HEK293 (cell line): Measurements from ENCODE around the gene TSSK6.
A peak's percentile ranks its signal among the peaks of the same experiment; 100 is the strongest.

Experiments used
- CTCF ChIA-PET: fragments of 350-600 bp; formaldehyde crosslinking; extraction: SDS; loops from one replicate; lab custom pipeline; 2021; ENCODE audit warnings: antibody characterized with exemption; lab: Yijun Ruan, JAX
- POLR2A ChIA-PET: fragments of 300-600 bp; formaldehyde crosslinking; extraction: SDS; loops from one replicate; lab custom pipeline; 2020; ENCODE audit warnings: antibody characterized with exemption, inconsistent platforms; lab: Yijun Ruan, JAX
- H3K27ac ChIP-seq: fragments of 200-500 bp; sonication (Bioruptor generic); 2 replicates; pipeline ENCODE4 v1.5.1; 2014; ENCODE audit warnings: low read depth, low read length, control low read depth, inconsistent platforms; ENCODE audit errors: extremely low read depth
- H3K36me3 ChIP-seq, 2 experiments: fragments of 200-500 bp in 1 of 2; sonication (Bioruptor generic) in 1 of 2; 1 replicate in 1 of 2; 2 replicates in 1 of 2; pipeline ENCODE4 v1.5.1; 2014 to 2017; ENCODE audit warnings: inconsistent platforms in 2 of 2, low read length in 2 of 2; ENCODE audit not compliant: control insufficient read depth in 2 of 2, insufficient read depth in 1 of 2
- H3K4me1 ChIP-seq: fragments of 200-500 bp; sonication (Bioruptor generic); 2 replicates; pipeline ENCODE4 v1.5.1; 2014; ENCODE audit warnings: mild to moderate bottlenecking, low read length, inconsistent platforms; ENCODE audit not compliant: control insufficient read depth, insufficient read depth
- H3K4me3 ChIP-seq: 2 replicates; pipeline ENCODE4 v1.5.1; 2011; ENCODE audit warnings: low read depth, mild to moderate bottlenecking, control low read depth, low read length, moderate library complexity
- H3K9me3 ChIP-seq: fragments of 200-500 bp; sonication (Bioruptor generic); 2 replicates; pipeline ENCODE4 v1.5.1; 2014; ENCODE audit warnings: low read depth, low read length, inconsistent platforms; ENCODE audit not compliant: control insufficient read depth, insufficient read depth
- GLIS1 ChIP-seq: fragments of 450-650 bp; formaldehyde crosslinking; IDR thresholded peaks from 2 replicates; pipeline ENCODE4 v1.5.1; 2016; ENCODE audit warnings: missing biosample characterization, missing genetic modification characterization
- WT1 ChIP-seq: fragments of 450-650 bp; formaldehyde crosslinking; IDR thresholded peaks from 2 replicates; pipeline ENCODE4 v1.5.1; 2016; ENCODE audit warnings: missing biosample characterization, missing genetic modification characterization
- ZNF121 ChIP-seq: fragments of 450-650 bp; formaldehyde crosslinking; IDR thresholded peaks from 2 replicates; pipeline ENCODE4 v1.5.1; 2016; ENCODE audit warnings: missing biosample characterization, missing genetic modification characterization
- ZNF214 ChIP-seq: fragments of 450-650 bp; formaldehyde crosslinking; IDR thresholded peaks from 2 replicates; pipeline ENCODE4 v1.5.1; 2017; ENCODE audit warnings: missing biosample characterization, mild to moderate bottlenecking, missing genetic modification characterization, borderline replicate concordance
- ZNF248 ChIP-seq: fragments of 450-650 bp; formaldehyde crosslinking; IDR thresholded peaks from 2 replicates; pipeline ENCODE4 v1.5.1; 2017; ENCODE audit warnings: missing biosample characterization, missing genetic modification characterization
- ZNF311 ChIP-seq: fragments of 450-650 bp; formaldehyde crosslinking; IDR thresholded peaks from 2 replicates; pipeline ENCODE4 v1.5.1; 2017; ENCODE audit warnings: missing biosample characterization, missing genetic modification characterization, borderline replicate concordance
- ZNF530 ChIP-seq: fragments of 450-650 bp; formaldehyde crosslinking; IDR thresholded peaks from 2 replicates; pipeline ENCODE4 v1.5.1; 2016; ENCODE audit warnings: low read depth, missing biosample characterization, missing genetic modification characterization
- ZNF549 ChIP-seq: fragments of 450-650 bp; IDR thresholded peaks from 2 replicates; pipeline ENCODE4 v1.5.1; 2018; ENCODE audit warnings: missing biosample characterization, missing genetic modification characterization, mild to moderate bottlenecking, inconsistent platforms, moderate library complexity
- ZNF629 ChIP-seq: fragments of 450-650 bp; formaldehyde crosslinking; IDR thresholded peaks from 2 replicates; pipeline ENCODE4 v1.5.1; 2017; ENCODE audit warnings: missing biosample characterization, missing genetic modification characterization
- TF ChIP-seq, protein P1 (sequence below): fragments of 450-650 bp; formaldehyde crosslinking; IDR thresholded peaks from 2 replicates; pipeline ENCODE4 v1.5.1; 2016; ENCODE audit warnings: missing biosample characterization, missing genetic modification characterization

TSSK6 gene

GRCh38 chr19:19538061-19538784 lies 22.9 kb upstream of the TSSK6 start, which contains the start of gene CILP2 (continued):
- no peak for TF ChIP-seq ZNF311 (tag by site-specific recombination)
- no peak for TF ChIP-seq ZNF214

DNA sequence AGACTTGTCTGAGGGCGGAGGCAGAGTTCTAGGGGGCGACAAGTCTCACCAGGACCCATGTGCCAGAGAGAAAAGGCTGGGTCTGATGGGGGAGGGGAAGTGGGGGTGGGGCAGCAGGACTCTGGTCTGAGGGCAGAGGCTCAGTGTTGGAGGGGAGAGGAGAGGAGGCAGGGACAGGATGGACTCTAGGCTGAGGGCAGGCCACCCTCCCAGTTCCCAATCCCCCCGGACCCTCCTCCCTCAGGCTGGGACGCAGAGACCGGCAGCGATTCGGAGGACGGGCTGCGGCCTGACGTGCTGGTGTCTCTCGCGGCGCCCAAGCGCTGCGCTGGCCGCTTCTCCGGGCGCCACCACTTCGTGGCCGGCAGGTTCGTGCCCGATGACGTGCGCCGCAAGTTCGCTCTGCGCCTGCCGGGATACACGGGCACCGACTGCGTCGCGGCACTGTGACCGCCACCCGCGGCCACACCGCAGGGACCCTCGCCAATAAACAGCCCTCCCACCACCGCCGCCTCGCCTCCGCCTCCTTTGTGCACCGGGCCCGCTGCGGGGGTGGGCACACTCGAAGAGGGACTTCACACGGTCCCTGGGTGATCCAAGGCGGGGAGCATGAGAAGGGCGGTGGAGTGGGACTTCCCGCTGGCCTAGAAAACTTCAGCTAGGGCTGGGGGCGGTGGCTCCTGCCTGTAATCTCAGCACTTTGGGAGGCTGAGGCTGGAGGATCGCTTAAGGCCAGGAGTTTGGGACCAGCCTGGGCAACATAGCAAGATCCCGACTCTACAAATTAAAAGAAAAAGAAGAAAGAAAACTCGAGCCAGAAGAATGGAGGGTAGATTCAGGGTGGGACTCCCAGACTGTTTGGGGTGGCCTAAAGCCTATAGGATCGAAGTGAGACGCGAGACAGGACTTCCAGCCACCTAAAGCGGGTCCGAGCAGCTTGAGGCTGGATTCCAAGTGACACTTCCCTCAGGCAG lies 22.0 kb upstream of the TSSK6 start:
- H3K4me3 ChIP-seq: no peak overlapping the region
- TF ChIP-seq WT1 (tag by site-specific recombination): no peak
- TF ChIP-seq ZNF121 (tag by site-specific recombination): peak; percentile 96
- POLR2A ChIA-PET: no interaction called here
- no peaks in the 10 kb centered on the region; the same call in 1 of the 2 replicates for H3K4me1 ChIP-seq
- no peaks in the 10 kb centered on the region for H3K9me3 ChIP-seq
- H3K27ac ChIP-seq: no peak overlapping the region
- CTCF ChIA-PET: no interaction called here
- H3K36me3 ChIP-seq: peaks cover 5 to 18% of the 10 kb centered on the region in 2 experiments; a peak in 1 of 3 replicates

GRCh38 chr19:19535311-19536191 lies 20.2 kb upstream of the TSSK6 start:
- ChIA-PET CTCF (interaction anchor here (1.3 to 7.3 kb wide), 2 partner anchors 18 to 108 kb away, joined by 5 to 75 read pairs; partner anchors contain the start of gene GMIP), POLR2A (interaction anchor here (1.2 to 1.7 kb wide), 2 partner anchors 14 to 19 kb away, joined by 4 to 5 read pairs; no protein-coding TSS in a partner anchor)
- no peaks in the 10 kb centered on the region for H3K9me3 ChIP-seq
- H3K4me3 ChIP-seq: no peak overlapping the region
- peaks cover 10 to 24% of the 10 kb centered on the region in 2 experiments; a peak in 1 of 3 replicates for H3K36me3 ChIP-seq
- H3K27ac ChIP-seq: no peak overlapping the region
- TF ChIP-seq ZNF530 (tag by site-specific recombination) (no peak), GLIS1 (tag by site-specific recombination) (0 out of 2 replicates have a peak, but pooled peaks have one; percentile 34), ZNF248 (no peak)
- no peaks in the 10 kb centered on the region; the same call in 1 of the 2 replicates for H3K4me1 ChIP-seq

DNA sequence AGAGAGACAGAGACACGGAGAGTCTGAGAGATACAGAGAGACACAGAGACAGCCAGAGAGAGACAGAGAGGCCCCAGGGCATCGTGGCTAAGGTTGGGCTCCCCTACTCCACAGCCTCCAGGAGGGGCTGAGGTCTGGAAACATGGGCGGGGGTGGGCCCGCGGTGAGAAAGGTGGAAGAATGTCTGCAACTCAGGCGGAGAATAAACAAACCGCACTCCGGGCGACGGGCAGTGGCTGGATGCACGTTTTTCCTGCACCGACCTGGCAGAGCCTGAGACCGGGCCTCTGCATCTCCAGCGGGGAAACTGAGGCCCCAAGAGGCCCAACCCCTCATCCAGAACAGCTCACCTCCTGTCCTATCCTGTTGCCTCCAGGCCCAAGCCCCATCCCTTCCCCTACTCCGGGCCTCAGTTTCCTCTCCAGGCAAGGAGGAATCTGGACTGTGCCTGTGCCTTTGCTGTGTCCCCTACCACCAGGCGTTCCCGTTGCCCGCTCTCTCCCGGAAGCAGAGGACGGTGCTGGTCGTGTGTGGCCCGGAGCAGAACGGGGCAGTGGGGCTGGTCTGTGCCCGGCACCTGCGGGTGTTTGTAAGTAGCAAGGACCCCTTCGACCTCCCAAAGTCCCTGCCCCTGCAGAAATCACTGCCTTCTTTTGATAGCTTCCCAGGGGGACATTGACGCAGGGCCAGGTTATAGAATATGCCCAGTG lies 19.4 kb upstream of the TSSK6 start:
- no peak overlapping the region for H3K27ac ChIP-seq
- H3K4me1 ChIP-seq: no peaks in the 10 kb centered on the region; the same call in 1 of the 2 replicates
- ChIA-PET CTCF (interaction anchor here (1.3 to 7.3 kb wide), 2 partner anchors 19 to 109 kb away, joined by 5 to 75 read pairs; partner anchors contain the start of gene GMIP), POLR2A (interaction anchor here (1.2 to 1.7 kb wide), 2 partner anchors 15 to 20 kb away, joined by 4 to 5 read pairs; no protein-coding TSS in a partner anchor)
- no peaks in the 10 kb centered on the region for H3K9me3 ChIP-seq
- no peak for TF ChIP-seq ZNF549 (tag by site-specific recombination)
- TF ChIP-seq, protein P1, sequence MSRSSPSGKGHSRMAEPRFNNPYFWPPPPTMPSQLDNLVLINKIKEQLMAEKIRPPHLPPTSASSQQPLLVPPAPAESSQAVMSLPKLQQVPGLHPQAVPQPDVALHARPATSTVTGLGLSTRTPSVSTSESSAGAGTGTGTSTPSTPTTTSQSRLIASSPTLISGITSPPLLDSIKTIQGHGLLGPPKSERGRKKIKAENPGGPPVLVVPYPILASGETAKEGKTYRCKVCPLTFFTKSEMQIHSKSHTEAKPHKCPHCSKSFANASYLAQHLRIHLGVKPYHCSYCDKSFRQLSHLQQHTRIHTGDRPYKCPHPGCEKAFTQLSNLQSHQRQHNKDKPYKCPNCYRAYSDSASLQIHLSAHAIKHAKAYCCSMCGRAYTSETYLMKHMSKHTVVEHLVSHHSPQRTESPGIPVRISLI (tag by site-specific recombination): no peak
- no peak for TF ChIP-seq ZNF629 (tag by site-specific recombination)
- H3K36me3 ChIP-seq: peaks cover 10 to 29% of the 10 kb centered on the region in 2 experiments; a peak in 1 of 3 replicates
- H3K4me3 ChIP-seq: no peak overlapping the region
